Rectal smooth muscle tissue (tissue), 1 donor: ENCODE measurements around the gene CTNNA3.

Source experiments
- H3K27ac ChIP-seq: one replicate; pipeline ENCODE4 v1.7.0; 2013; ENCODE audit warnings: low read depth, low read length, inconsistent platforms
- H3K27me3 ChIP-seq: one replicate; pipeline ENCODE4 v1.7.0; 2013; ENCODE audit warnings: low read length; ENCODE audit not compliant: control insufficient read depth, insufficient read depth
- H3K36me3 ChIP-seq: one replicate; pipeline ENCODE4 v1.7.0; 2013; ENCODE audit warnings: low read length; ENCODE audit not compliant: control insufficient read depth, insufficient read depth
- H3K4me1 ChIP-seq: one replicate; pipeline ENCODE4 v1.7.0; 2013; ENCODE audit warnings: low read length; ENCODE audit not compliant: control insufficient read depth, insufficient read depth
- H3K4me3 ChIP-seq: one replicate; pipeline ENCODE4 v1.7.0; 2013; ENCODE audit warnings: low read length
- H3K9ac ChIP-seq: one replicate; pipeline ENCODE4 v1.7.0; 2013; ENCODE audit warnings: low read length

Gene CTNNA3

GRCh38 chr10:66537186-66537585, 1158.8 kb downstream of the CTNNA3 start:
- no peak overlapping the region for H3K27ac ChIP-seq
- no peaks in the 10 kb centered on the region for H3K36me3 ChIP-seq
- no peak overlapping the region for H3K9ac ChIP-seq

GRCh38 chr10:66535439-66535838, 1160.6 kb downstream of the CTNNA3 start:
- Histone ChIP-seq H3K27me3 (no peaks in the 10 kb centered on the region), H3K4me1 (no peaks in the 10 kb centered on the region), H3K4me3 (no peak overlapping the region), H3K9ac (no peak overlapping the region), H3K36me3 (no peaks in the 10 kb centered on the region), H3K27ac (no peak overlapping the region)

More at GRCh38 chr10:66537186-66537585, 1158.8 kb downstream of the CTNNA3 start:
- Histone ChIP-seq H3K27me3 (no peaks in the 10 kb centered on the region), H3K4me3 (no peak overlapping the region), H3K4me1 (no peaks in the 10 kb centered on the region)

- no peaks in the 10 kb centered on the region for H3K36me3 ChIP-seq
- no peaks in the 10 kb centered on the region for H3K27me3 ChIP-seq
- no peak overlapping the region for H3K27ac ChIP-seq
- H3K9ac ChIP-seq = no peak overlapping the region
- H3K4me3 ChIP-seq = no peak overlapping the region
- no peaks in the 10 kb centered on the region for H3K4me1 ChIP-seq
Observed at GRCh38 chr10:66534866-66535265, 1161.1 kb downstream of the CTNNA3 start.

- no peak overlapping the region for H3K4me3 ChIP-seq
- no peaks in the 10 kb centered on the region for H3K27me3 ChIP-seq
- H3K4me1 ChIP-seq = no peaks in the 10 kb centered on the region
- H3K36me3 ChIP-seq = no peaks in the 10 kb centered on the region
- H3K9ac ChIP-seq = no peak overlapping the region
- no peak overlapping the region for H3K27ac ChIP-seq
Observed at GRCh38 chr10:66521506-66521905, 1174.5 kb downstream of the CTNNA3 start.

- Histone ChIP-seq H3K4me1 (no peaks in the 10 kb centered on the region), H3K27me3 (no peaks in the 10 kb centered on the region), H3K9ac (no peak overlapping the region), H3K27ac (no peak overlapping the region), H3K36me3 (no peaks in the 10 kb centered on the region), H3K4me3 (no peak overlapping the region)
Observed at GRCh38 chr10:66519616-66520015, 1176.4 kb downstream of the CTNNA3 start.

GRCh38 chr10:66514666-66515065, 1181.3 kb downstream of the CTNNA3 start:
- Histone ChIP-seq H3K27me3 (no peaks in the 10 kb centered on the region), H3K4me1 (no peaks in the 10 kb centered on the region), H3K27ac (no peak overlapping the region), H3K4me3 (no peak overlapping the region), H3K9ac (no peak overlapping the region), H3K36me3 (no peaks in the 10 kb centered on the region)

GRCh38 chr10:66513504-66513903, 1182.5 kb downstream of the CTNNA3 start:
- H3K36me3 ChIP-seq = no peaks in the 10 kb centered on the region
- no peaks in the 10 kb centered on the region for H3K4me1 ChIP-seq
- H3K4me3 ChIP-seq = no peak overlapping the region
- no peak overlapping the region for H3K27ac ChIP-seq
- H3K9ac ChIP-seq = no peak overlapping the region
- H3K27me3 ChIP-seq = no peaks in the 10 kb centered on the region

GRCh38 chr10:66505003-66505657, 1190.9 kb downstream of the CTNNA3 start:
- Histone ChIP-seq H3K9ac (no peak overlapping the region), H3K36me3 (no peaks in the 10 kb centered on the region), H3K4me3 (no peak overlapping the region), H3K4me1 (no peaks in the 10 kb centered on the region), H3K27me3 (no peaks in the 10 kb centered on the region), H3K27ac (no peak overlapping the region)

- Histone ChIP-seq H3K4me3 (no peak overlapping the region), H3K27me3 (no peaks in the 10 kb centered on the region), H3K9ac (no peak overlapping the region), H3K36me3 (no peaks in the 10 kb centered on the region), H3K27ac (no peak overlapping the region), H3K4me1 (no peaks in the 10 kb centered on the region)
Observed at GRCh38 chr10:66501356-66501755, 1194.6 kb downstream of the CTNNA3 start.

GRCh38 chr10:66483966-66484365, 1212.0 kb downstream of the CTNNA3 start:
- Histone ChIP-seq H3K27me3 (no peaks in the 10 kb centered on the region), H3K9ac (no peak overlapping the region), H3K4me1 (no peaks in the 10 kb centered on the region), H3K4me3 (no peak overlapping the region), H3K27ac (no peak overlapping the region), H3K36me3 (no peaks in the 10 kb centered on the region)

- Histone ChIP-seq H3K36me3 (no peaks in the 10 kb centered on the region), H3K27ac (no peak overlapping the region), H3K9ac (no peak overlapping the region), H3K4me1 (no peaks in the 10 kb centered on the region), H3K27me3 (no peaks in the 10 kb centered on the region), H3K4me3 (no peak overlapping the region)
Observed at GRCh38 chr10:66472156-66472555, 1223.8 kb downstream of the CTNNA3 start.

- Histone ChIP-seq H3K27me3 (no peaks in the 10 kb centered on the region), H3K27ac (no peak overlapping the region), H3K4me3 (no peak overlapping the region), H3K9ac (no peak overlapping the region), H3K4me1 (no peaks in the 10 kb centered on the region), H3K36me3 (no peaks in the 10 kb centered on the region)
Observed at GRCh38 chr10:66467042-66467441, 1229.0 kb downstream of the CTNNA3 start.

GRCh38 chr10:66466622-66467021, 1229.4 kb downstream of the CTNNA3 start:
- H3K4me1 ChIP-seq = no peaks in the 10 kb centered on the region
- H3K27me3 ChIP-seq = no peaks in the 10 kb centered on the region
- H3K9ac ChIP-seq = no peak overlapping the region
- no peak overlapping the region for H3K4me3 ChIP-seq
- H3K36me3 ChIP-seq = no peaks in the 10 kb centered on the region
- H3K27ac ChIP-seq = no peak overlapping the region
